Prostate gland (tissue), 2 donors: ENCODE data around the gene CRADD. TPM values are rescaled to one million over a fixed set of nuclear protein-coding genes. Genes with fewer than 3 reads are reported as not detected.
A peak's percentile ranks its signal among the peaks of the same experiment; 100 is the strongest.

ENCODE experiments used
- DNase-seq: peaks from one replicate; pipeline ENCODE4 v3.0.0-alpha.2; 2019; ENCODE audit warnings: low spot score
- H3K27ac ChIP-seq, 2 donors: fragments of 200-600 bp; sonication (generic); 2 replicates each; pipeline ENCODE4 v1.5.1; 2017 to 2019
- H3K27me3 ChIP-seq: fragments of 200-600 bp; sonication (generic); replicated peaks from 2 replicates; pipeline ENCODE4 v1.5.1; 2019; ENCODE audit not compliant: insufficient read depth
- H3K36me3 ChIP-seq, 2 donors: fragments of 200-600 bp; sonication (generic); 1 replicate in 1 of 2; 2 replicates in 1 of 2; pipeline versions ENCODE4 v1.5.1 to v1.8.1; 2017 to 2019
- H3K4me1 ChIP-seq: fragments of 200-600 bp; sonication (generic); replicated peaks from 2 replicates; pipeline ENCODE4 v1.5.1; 2019
- H3K4me3 ChIP-seq, 2 donors: fragments of 200-600 bp; sonication (generic); 2 replicates each; pipeline ENCODE4 v1.5.1; 2017 to 2019
- H3K9me3 ChIP-seq: fragments of 200-600 bp; sonication (generic); 2 replicates; pipeline ENCODE4 v1.5.1; 2017
- CTCF ChIP-seq, 4 experiments: fragments of 200-600 bp in 2 of 4; fragments of 450-650 bp in 2 of 4; sonication (generic) in 2 of 4; IDR thresholded peaks; 1 replicate in 3 of 4; 2 replicates in 1 of 4; pipeline ENCODE4 v1.5.1; 2016 to 2019; ENCODE audit warnings: antibody characterized with exemption in 4 of 4, mild to moderate bottlenecking in 2 of 4, moderate library complexity in 2 of 4
- POLR2A ChIP-seq: fragments of 450-650 bp; IDR thresholded peaks from one replicate; pipeline ENCODE4 v1.6.1; 2016; ENCODE audit warnings: antibody characterized with exemption, mild to moderate bottlenecking
- POLR2AphosphoS5 ChIP-seq: sonication (generic); formaldehyde crosslinking; IDR thresholded peaks from one replicate; pipeline ENCODE4 v1.6.1; 2017; ENCODE audit warnings: antibody characterized with exemption
- WGBS: methylation state at CpG from one replicate; pipeline ENCODE4 v1.1.5; 2018; 5-methylcytosine and 5-hydroxymethylcytosine counted together
- intact Hi-C: fragments of 100-400 bp; cut with DNase I; formaldehyde crosslinking; loops from one replicate; pipeline ENCODE4 v1.14.2; 2022
- small RNA-seq, 2 donors: library from RNA; depleted of rRNA; stranded (forward); fragments of <200 nt; gene quantifications; one replicate each; pipeline ENCODE3, GENCODE V24; 2016
- total RNA-seq, 2 donors: library from RNA; depleted of rRNA; stranded (reverse); fragments of >200 nt; gene quantifications; one replicate each; pipeline ENCODE4 v1.1.0, GENCODE V29; 2016

Gene CRADD
- total RNA-seq, 2 donors from 2014 or later: 38.9 to 42.4 TPM

GRCh38 chr12:93938931-93939330, 261.8 kb downstream of the CRADD start:
- no peak for TF ChIP-seq POLR2AphosphoS5
- no peak for TF ChIP-seq CTCF (IDR thresholded peaks at IDR 0.05)
- TF ChIP-seq POLR2A: no peak
- Histone ChIP-seq H3K27me3 (no peaks in the 10 kb centered on the region), H3K4me3 (no peak overlapping the region), H3K4me1 (peaks cover under 1% of the 10 kb centered on the region), H3K36me3 (no peaks in the 10 kb centered on the region), H3K9me3 (no peaks in the 10 kb centered on the region), H3K27ac (no peak overlapping the region)
- intact Hi-C loops: no loop called here
- no peak for DNase-seq
- 94% methylated on average over 2 of the region's 2 CpGs for WGBS

GRCh38 chr12:93939641-93940325, 262.6 kb downstream of the CRADD start:
- WGBS: 68% methylated on average over 7 of the region's 7 CpGs
- no peak overlapping the region for H3K4me3 ChIP-seq
- peaks cover 7% of the 10 kb centered on the region for H3K4me1 ChIP-seq
- TF ChIP-seq CTCF (IDR thresholded peaks at IDR 0.05): no peak
- TF ChIP-seq POLR2A: no peak
- TF ChIP-seq POLR2AphosphoS5: no peak
- no peaks in the 10 kb centered on the region for H3K9me3 ChIP-seq
- H3K36me3 ChIP-seq: no peaks in the 10 kb centered on the region
- intact Hi-C loops: no loop called here
- no peaks in the 10 kb centered on the region for H3K27me3 ChIP-seq
- DNase-seq: no peak
- H3K27ac ChIP-seq: no peak overlapping the region

- peak overlapping the region; percentile 43 to 80 for H3K27ac ChIP-seq
- intact Hi-C loops: no loop called here
- no peaks in the 10 kb centered on the region for H3K27me3 ChIP-seq
- 41% methylated on average over 2 of the region's 2 CpGs for WGBS
- no peaks in the 10 kb centered on the region for H3K36me3 ChIP-seq
- TF ChIP-seq CTCF (IDR thresholded peaks at IDR 0.05) (peak in 1 of 4 experiments; percentile 12), POLR2A (no peak), POLR2AphosphoS5 (peak; percentile 92)
- H3K4me1 ChIP-seq: peaks cover 7% of the 10 kb centered on the region
- DNase-seq: peak; percentile 78
- no peak overlapping the region for H3K4me3 ChIP-seq
- no peaks in the 10 kb centered on the region for H3K9me3 ChIP-seq
These were observed 266.6 kb downstream of the CRADD start for GRCh38 chr12:93943780-93944179.

- intact Hi-C loops: no loop called here
- H3K27ac ChIP-seq: peak overlapping the region; percentile 43 to 80
These were observed 267.0 kb downstream of the CRADD start for GRCh38 chr12:93944201-93944600.

More at GRCh38 chr12:93944201-93944600, 267.0 kb downstream of the CRADD start:
- TF ChIP-seq POLR2A (no peak), CTCF (IDR thresholded peaks at IDR 0.05) (no peak), POLR2AphosphoS5 (no peak)
- no peaks in the 10 kb centered on the region for H3K9me3 ChIP-seq
- H3K36me3 ChIP-seq: no peaks in the 10 kb centered on the region
- H3K4me3 ChIP-seq: no peak overlapping the region
- peaks cover 7% of the 10 kb centered on the region for H3K4me1 ChIP-seq
- H3K27me3 ChIP-seq: no peaks in the 10 kb centered on the region
- 81% methylated on average over 8 of the region's 8 CpGs for WGBS
- DNase-seq: no peak

Small RNA genes within 50 kb of the gene (small RNA-seq; reads per million reads assigned to genes)
- gene RN7SL630P: 0 reads per million in 2 donors

Other genes starting within 250 kb of the CRADD start
- gene UBE2N, start 235.4 kb upstream of the CRADD start, total RNA-seq: 10 to 100 TPM; 49.0 to 71.5 TPM
- 10 to 100 TPM; 39.8 to 64.9 TPM for gene MRPL42, start 209.9 kb upstream of the CRADD start, total RNA-seq
- gene SOCS2, start 104.7 kb upstream of the CRADD start, total RNA-seq: 100 to 1,000 TPM; 125 to 273 TPM